GM19351 (cell line): ENCODE data around the gene AUNIP.

Source experiments
- ATAC-seq: cut with Tn5 transposase; IDR thresholded peaks from one replicate; pipeline ENCODE4 v1.9.1; 2021; ENCODE audit warnings: mild to moderate bottlenecking, moderate library complexity; ENCODE audit not compliant: unreplicated experiment

The AUNIP gene

GRCh38 chr1:25811384-25812082, 47.7 kb downstream of the AUNIP start:
- ATAC-seq, result no peak

GRCh38 chr1:25810341-25811299, 48.6 kb downstream of the AUNIP start:
- no peak for ATAC-seq

DNA sequence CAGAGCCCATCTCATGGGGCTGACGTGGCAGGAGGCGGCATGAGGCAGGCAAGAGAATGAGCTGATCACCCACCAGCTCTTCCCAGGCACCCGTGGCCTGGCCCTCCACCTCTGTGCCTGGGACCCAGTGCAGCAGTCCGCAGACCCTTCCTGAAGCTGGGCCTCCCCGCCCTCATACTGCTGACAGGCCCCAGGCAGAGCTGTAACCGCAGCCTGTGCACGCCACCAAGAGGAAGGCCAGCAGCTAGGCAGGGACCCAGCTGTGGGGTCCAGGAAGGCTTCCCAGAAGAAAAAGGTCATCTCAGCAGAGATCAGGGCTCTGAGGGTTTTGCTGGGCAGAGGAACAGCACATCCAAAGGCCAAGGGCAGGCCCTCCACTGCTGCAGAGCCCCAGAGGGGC, 49.3 kb downstream of the AUNIP start:
- ATAC-seq, result no peak

- no peak for ATAC-seq
Observed at GRCh38 chr1:25809283-25809926, 49.9 kb downstream of the AUNIP start.

GRCh38 chr1:25808481-25809244, 50.6 kb downstream of the AUNIP start:
- ATAC-seq, result no peak

GRCh38 chr1:25807480-25808390, 51.5 kb downstream of the AUNIP start:
- ATAC-seq, result no peak

DNA sequence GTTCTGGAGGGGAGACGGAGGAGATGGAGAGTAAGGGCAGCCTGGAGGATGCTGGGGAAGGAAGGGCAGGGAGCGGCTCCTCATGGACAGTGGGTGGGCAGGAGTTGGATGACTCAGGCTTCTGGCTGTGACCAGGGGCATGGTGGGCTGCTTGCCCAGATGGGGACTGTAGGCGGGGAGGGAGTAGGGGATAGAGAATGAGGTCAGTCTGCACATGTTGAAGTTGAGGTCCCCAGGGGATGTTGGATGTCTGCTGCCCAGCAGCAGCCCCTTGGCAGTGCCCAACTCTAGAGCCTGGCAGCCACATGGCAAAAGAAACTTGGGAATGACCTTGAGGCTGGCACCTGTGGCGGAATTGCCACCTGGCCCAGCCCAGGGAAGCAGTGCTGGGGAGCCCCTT, 52.8 kb downstream of the AUNIP start:
- ATAC-seq, result no peak

DNA sequence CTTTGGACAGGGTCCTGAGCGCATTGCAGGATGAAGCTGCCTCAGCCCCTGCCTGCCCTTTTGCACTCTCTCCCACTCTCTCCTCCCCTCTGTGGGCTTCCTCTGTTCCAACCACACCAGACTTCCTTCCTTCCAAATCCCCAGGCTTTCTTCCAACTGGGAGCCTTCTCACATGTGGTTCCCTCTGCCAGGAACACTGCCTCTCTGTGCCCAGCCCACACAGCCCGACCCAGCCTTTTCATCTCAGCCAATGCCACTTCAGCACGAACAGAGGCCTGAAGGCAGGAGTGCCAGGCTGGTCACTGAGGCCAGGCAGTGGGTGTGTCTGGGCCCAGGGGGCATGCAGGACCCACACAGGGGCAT, 53.4 kb downstream of the AUNIP start:
- no peak for ATAC-seq

DNA sequence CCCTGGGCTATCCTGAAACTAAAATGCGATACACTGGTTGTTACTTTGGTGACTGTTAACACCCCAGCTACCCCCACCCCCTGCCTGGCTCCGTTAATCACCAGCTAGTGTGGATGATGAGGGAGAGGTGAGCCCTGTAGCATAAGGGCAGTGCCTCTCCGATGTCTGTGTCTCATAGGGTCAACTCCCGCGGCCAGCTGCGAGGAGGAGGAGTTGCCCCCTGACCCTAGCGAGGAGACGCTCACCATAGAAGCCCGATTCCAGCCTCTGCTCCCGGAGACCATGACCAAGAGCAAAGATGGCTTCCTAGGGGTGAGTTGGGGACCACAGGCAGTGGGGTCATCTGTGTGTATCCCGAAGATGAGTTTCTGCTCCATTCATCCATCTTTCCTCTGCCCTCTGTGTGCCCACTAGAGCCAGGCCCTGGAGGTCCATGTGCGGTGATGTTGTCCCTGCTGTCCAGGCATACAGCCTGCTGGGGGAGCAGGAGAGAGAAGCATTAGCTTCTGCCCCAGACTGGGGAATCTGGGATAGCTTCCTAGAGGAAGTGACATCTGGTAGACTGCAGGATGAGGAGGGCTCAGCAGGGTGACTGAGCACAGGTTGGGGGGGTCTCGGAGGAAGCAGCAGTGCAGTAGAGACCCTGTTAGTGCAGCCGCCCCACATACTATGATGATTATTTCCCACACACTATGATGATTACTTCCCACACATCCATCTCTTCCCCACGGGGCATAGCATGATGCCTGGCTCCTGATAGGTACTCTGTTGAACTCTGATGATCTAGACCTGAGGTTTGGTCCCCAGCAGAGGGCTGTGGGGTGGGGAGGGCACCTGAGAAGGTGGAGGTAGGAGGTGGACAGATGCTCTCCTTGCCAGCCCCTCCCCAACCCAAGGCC, 54.0 kb downstream of the AUNIP start:
- ATAC-seq, result no peak

DNA sequence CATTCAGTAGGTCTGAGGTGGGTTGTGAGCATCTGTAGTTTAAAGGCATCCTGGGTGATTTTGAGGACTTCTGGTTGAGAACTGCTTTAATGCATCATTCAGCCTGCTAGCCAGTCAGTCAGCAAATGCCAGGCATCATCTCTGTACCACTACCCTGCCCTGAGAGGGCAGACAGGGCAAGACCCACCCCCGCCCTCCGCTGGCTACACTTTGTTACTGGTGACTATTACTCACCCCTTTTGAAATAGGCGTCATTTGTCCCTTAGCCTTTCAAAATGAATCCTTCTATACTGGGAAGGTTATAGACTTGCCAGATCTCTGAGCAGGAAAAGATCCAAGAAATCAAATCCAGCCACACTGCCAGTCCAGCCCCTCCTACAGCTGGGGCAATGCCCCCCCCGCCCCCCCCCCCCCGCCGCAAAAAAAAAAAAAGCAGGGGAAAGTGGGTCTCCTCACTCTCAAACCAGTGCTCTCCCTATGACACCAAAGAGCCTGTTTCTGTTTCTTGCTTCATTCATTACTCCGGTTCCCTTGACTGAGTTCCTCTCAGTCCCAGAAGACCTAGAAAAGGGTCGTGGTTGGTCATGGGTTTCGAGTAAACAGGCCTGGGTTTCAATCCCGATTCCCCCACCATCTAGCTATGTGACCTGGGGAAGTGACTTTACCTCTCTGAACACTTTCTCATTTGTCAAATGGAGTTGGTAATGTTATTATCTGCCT, 54.9 kb downstream of the AUNIP start:
- ATAC-seq, result no peak

GRCh38 chr1:25803368-25803767, 55.9 kb downstream of the AUNIP start:
- ATAC-seq, result no peak

DNA sequence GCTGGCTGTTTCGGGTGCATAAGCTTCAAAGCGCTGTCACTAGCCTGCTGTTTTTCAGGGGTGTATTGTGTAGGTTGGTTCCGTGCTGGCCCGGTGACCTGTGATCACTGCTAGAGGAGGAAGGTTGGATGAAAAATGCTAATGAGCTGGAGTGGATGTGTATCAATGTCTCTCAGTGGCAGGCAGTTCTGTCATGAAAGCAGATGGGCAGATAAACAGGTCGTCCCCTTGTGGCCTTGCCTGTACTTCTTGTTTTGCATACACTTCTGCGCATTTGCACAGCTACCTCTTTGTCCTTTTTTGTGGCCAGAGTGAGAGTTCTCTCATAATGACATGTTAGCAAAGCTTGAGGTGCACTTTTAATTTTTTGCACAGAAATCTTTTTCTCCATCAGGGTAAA, 56.3 kb downstream of the AUNIP start:
- ATAC-seq, result no peak

DNA sequence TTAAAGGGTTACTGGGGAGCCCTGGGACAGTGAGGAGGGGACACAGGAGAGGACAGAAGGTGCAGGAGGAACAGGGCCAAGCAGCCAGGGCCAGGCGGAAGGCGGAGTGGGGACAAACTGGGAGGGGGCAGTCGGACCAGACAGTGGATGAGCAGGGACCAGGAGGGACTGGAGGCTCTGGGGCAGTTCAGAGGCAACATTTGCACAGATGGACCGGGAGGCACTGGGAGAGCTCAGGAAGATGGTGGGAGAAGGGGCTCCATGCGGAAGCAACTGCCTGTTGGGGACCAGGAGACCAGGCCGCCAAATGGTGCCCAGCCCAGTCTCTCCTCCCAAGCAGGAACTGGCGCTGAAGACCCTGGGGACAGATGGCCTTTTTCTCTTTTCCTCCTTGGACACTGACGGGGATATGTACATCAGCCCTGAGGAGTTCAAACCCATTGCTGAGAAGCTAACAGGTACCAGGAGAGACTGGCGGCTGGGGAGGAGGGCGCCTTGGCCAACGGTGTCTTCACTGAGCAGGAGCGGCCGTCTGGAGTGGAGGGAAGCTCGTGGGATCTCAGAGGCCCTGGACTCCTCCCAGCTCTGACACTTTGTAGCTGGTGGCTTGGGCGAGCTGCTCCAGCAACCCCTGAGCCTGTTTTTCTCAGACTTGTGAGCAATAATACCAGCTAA, 58.4 kb downstream of the AUNIP start:
- no peak for ATAC-seq

DNA sequence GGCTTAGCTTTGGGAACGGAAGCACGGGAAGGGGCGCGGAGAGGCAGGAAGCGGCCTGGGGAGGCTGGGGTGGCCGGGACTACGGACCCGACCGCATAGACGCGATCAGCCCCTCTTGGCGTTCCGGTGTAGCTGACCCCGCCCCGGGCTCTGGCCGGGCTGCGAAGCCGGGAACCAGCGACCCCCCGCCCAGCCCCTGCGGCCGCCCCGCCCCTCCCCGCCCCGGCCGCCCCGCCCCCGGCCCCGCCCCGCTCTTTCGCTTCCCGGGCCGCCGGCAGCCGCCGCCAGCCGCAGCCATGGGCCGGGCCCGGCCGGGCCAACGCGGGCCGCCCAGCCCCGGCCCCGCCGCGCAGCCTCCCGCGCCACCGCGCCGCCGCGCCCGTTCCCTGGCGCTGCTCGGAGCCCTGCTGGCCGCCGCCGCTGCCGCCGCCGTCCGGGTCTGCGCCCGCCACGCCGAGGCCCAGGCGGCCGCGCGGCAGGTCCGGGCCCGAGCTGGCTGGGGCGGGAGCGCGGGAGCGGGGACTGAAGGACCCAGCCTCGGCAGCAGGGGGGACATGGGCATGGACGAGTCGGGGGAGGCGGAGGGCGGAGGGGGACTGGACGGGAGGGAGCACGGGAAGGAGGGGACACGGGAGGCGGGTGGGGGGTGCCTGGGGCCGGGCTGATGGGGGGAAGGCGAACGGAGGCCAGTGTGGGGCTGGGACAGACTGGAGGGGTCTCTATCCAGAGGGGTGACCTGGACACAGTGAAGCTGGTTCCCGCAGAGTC, 59.1 kb downstream of the AUNIP start, which contains the start of gene SELENON:
TSS of gene SELENON (plus strand) at position 259 of the 768 bp plus-strand sequence. CDS start at position 297, 38 bp downstream.
- ATAC-seq, result no peak

GRCh38 chr1:25799352-25799934, 59.8 kb downstream of the AUNIP start:
- ATAC-seq, result no peak

- no peak for ATAC-seq
Observed at GRCh38 chr1:25798666-25799351, 60.4 kb downstream of the AUNIP start.
